Activated CD4-positive, alpha-beta T cell treated with anti-CD3 and anti-CD28 coated beads, Interleukin-2, amount 10 ng/mL, durations not matched to agents 7 days and 5 days (primary cell): ENCODE data around the gene PANX1. TPM values are rescaled to one million over a fixed set of nuclear protein-coding genes. Genes with fewer than 3 reads are reported as not detected.
"Not testable (repeated sequence)": the region's sequence is repeated elsewhere in the genome, so short reads cannot be mapped to it uniquely, and the experiment has no call there.

Experiments used
- CTCF ChIA-PET: fragments of 350-600 bp; sonication (Branson Sonifier 250); formaldehyde crosslinking; loops from one replicate; lab custom pipeline; 2021; ENCODE audit warnings: antibody characterized with exemption; lab: Charles Lee
- POLR2A ChIA-PET: fragments of 350-600 bp; sonication (Branson Sonifier 250); formaldehyde crosslinking; loops from one replicate; lab custom pipeline; 2021; ENCODE audit warnings: antibody characterized with exemption; lab: Charles Lee
- DNase-seq: peaks from one replicate; pipeline ENCODE4 v3.0.0-alpha.2; 2020
- H3K27ac Mint-ChIP-seq: one replicate; pipeline ENCODE4 v1.8.0; 2021; ENCODE audit warnings: mild to moderate bottlenecking, moderate library complexity, mixed read lengths
- H3K27me3 Mint-ChIP-seq: one replicate; pipeline ENCODE4 v1.8.0; 2021; ENCODE audit warnings: mixed read lengths
- H3K36me3 Mint-ChIP-seq: one replicate; pipeline ENCODE4 v1.8.0; 2021; ENCODE audit warnings: low read depth, mixed read lengths
- H3K4me1 Mint-ChIP-seq: one replicate; pipeline ENCODE4 v1.8.0; 2021; ENCODE audit warnings: mixed read lengths
- H3K4me3 Mint-ChIP-seq: one replicate; pipeline ENCODE4 v1.8.0; 2021; ENCODE audit warnings: mild to moderate bottlenecking, moderate library complexity, mixed read lengths
- H3K9me3 Mint-ChIP-seq: one replicate; pipeline ENCODE4 v1.8.0; 2021; ENCODE audit warnings: mixed read lengths
- total RNA-seq, 2 experiments: library from RNA; stranded (reverse); gene quantifications; one replicate each; pipeline ENCODE4 v1.2.3, GENCODE V29; 2021

Gene PANX1
- total RNA-seq, 2 experiments from 2014 or later: 13.2 to 13.9 TPM

DNA sequence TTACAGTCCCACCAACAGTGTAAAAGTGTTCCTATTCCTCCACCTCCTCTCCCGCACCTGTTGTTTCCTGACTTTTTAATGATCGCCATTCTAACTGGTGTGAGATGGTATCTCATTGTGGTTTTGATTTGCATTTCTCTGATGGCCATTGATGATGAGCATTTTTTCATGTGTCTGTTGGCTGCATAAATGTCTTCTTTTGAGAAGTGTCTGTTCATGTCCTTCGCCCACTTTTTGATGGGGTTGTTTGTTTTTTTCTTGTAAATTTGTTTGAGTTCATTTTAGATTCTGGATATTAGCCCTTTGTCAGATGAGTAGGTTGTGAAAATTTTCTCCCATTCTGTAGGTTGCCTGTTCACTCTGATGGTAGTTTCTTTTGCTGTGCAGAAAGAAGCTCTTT, 28.7 kb downstream of the PANX1 start:
- POLR2A ChIA-PET, H3K27ac Mint-ChIP-seq, H3K4me3 Mint-ChIP-seq, H3K27me3 Mint-ChIP-seq, DNase-seq, CTCF ChIA-PET: not testable (repeated sequence)
- H3K9me3 Mint-ChIP-seq: peaks cover 10% of the 10 kb centered on the region
- H3K4me1 Mint-ChIP-seq: peaks cover 13% of the 10 kb centered on the region
- peaks cover 28% of the 10 kb centered on the region for H3K36me3 Mint-ChIP-seq

DNA sequence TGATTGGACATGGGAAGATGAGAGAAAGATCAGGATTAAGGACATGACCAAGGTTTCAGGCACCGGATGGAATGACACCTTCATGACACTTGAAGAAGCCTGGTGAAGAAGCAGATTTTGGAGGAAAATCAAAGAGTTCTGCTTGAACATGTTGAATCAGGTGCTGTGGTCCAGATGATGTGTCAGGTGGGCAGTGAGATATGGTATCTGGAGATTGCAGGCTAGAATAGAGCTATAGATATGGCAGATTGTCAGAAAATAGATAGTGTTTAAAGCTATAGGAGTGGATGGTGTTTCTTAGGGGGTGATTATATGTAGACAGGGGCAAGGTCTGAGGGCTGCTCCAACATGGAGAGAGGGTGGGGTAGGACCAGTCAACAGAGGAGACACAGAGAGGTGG, 40.2 kb downstream of the PANX1 start:
- H3K27me3 Mint-ChIP-seq: no peaks in the 10 kb centered on the region
- ChIA-PET CTCF (no interaction called here), POLR2A (no interaction called here)
- no peaks in the 10 kb centered on the region for H3K9me3 Mint-ChIP-seq
- no peak overlapping the region for H3K4me3 Mint-ChIP-seq
- no peak for DNase-seq
- no peak overlapping the region for H3K27ac Mint-ChIP-seq
- peaks cover 6% of the 10 kb centered on the region for H3K4me1 Mint-ChIP-seq
- peaks cover 6% of the 10 kb centered on the region for H3K36me3 Mint-ChIP-seq

DNA sequence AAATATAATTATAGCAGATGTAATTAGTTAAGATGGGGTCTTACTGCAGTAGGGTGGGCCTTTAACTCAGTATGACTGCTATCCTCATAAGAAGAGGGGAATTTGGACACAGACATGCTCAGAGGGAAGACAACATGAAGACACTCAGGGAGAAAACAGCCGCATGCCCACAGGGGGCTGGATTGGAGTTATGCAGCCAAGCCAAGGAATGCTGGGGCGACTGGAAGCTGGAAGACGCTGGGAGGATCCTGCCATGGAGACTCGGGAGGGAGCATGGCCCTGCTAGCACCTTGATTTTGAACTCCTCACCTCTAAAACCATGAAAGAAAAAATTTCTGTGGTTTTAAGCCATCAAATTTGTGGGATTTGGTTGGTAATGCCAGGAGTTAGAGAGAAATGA, 40.9 kb downstream of the PANX1 start:
- Mint-ChIP-seq H3K4me1 (peaks cover 5% of the 10 kb centered on the region), H3K4me3 (no peak overlapping the region), H3K9me3 (no peaks in the 10 kb centered on the region), H3K27ac (no peak overlapping the region), H3K36me3 (peaks cover 3% of the 10 kb centered on the region), H3K27me3 (no peaks in the 10 kb centered on the region)
- ChIA-PET POLR2A (no interaction called here), CTCF (no interaction called here)
- DNase-seq: no peak

DNA sequence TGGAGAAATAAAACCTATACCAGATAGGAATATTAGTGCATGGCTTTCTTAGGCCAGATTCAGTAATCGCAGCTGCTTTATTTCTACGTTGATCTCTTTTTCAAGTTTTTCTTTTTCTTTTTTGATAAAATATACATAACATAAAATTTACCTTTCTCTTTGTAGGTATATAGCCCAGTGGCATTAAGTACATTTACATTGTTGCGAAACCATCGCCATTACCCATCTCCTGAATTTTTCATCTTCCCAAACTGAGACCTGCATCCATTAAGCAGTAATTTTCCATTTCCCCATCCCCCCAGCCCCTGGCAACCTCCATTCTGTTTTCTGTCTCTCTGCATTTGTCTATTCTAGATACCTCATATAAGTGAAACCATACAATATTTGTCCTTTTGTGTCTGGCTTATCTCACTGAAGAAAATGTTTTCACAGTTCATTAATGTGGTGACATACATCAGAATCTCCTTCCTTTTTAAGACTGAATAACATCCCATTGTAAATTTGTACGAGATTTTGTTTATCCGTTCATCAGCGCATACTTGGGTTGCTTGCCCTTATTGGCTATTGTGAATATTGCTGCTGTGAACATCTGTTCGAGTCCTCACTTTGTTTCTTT, 41.4 kb downstream of the PANX1 start:
- no peaks in the 10 kb centered on the region for H3K9me3 Mint-ChIP-seq
- no peak for DNase-seq
- H3K27me3 Mint-ChIP-seq: no peaks in the 10 kb centered on the region
- no peak overlapping the region for H3K27ac Mint-ChIP-seq
- ChIA-PET CTCF (no interaction called here), POLR2A (no interaction called here)
- peaks cover 5% of the 10 kb centered on the region for H3K4me1 Mint-ChIP-seq
- H3K4me3 Mint-ChIP-seq: no peak overlapping the region
- peaks cover 3% of the 10 kb centered on the region for H3K36me3 Mint-ChIP-seq

DNA sequence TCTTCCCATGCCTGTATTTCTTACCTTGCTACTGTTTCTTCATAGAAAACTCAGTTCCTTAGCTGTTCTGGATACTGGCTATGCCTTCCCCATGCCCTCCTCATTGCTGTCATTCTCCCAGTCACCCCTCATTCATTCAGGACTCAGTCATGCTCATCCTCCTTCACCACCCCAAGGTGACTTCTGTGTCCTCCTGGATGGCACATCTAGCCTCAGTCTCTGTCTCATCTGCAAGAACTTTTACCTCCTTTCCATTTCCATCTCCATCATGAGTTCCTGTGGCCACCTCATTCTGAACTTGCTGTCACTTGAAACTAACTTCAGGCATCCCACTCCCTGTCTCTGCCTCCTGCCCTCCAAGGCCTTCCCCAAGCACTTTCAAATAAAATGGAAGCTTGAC, 42.3 kb downstream of the PANX1 start:
- Mint-ChIP-seq H3K9me3 (no peaks in the 10 kb centered on the region), H3K36me3 (peaks cover 2% of the 10 kb centered on the region), H3K27ac (no peak overlapping the region), H3K27me3 (no peaks in the 10 kb centered on the region), H3K4me1 (peaks cover 5% of the 10 kb centered on the region), H3K4me3 (no peak overlapping the region)
- DNase-seq: no peak
- CTCF ChIA-PET: interaction anchor here (0.9 kb wide), 1 partner anchor 44 kb away, joined by 3 read pairs; no protein-coding TSS in a partner anchor
- POLR2A ChIA-PET: no interaction called here

DNA sequence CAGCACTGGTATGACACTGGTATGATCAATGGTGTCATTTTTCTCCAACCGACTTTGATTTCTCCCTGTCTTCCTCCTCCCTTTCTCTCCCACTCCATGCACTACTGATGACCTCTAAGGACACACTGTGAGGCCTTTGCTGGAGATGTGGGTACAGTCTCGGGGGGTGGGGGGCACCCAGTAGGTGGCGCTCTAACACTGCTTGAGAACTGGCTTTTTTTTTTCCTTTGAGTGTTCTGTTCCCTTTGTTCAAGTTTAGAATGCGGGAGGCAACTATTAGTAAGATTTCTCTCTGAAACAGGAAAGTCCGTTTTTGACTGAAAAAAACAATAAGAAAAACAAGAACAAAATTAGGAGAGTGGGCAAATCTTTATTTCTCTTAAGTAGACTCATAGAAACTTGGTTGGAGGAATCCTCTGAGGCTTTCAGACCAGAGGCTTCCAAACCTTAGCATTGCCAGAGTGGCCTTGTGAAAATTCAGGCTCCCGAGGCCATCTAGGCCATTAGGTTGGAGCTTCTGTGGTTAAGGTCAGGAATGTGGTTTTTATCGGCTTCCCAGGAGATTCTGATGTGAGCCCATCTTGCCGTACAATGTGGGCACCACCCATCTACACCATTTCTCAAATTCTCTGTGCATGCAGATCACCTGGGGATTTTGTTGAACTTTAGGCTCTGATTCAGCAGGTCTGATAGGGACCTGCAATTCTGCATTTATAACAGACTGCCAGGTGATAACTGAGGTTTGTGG, 43.2 kb downstream of the PANX1 start:
- CTCF ChIA-PET: interaction anchor here (0.6 to 0.9 kb wide), 2 partner anchors 26 to 43 kb away, joined by 3 read pairs; no protein-coding TSS in a partner anchor
- Mint-ChIP-seq H3K27ac (no peak overlapping the region), H3K4me1 (peaks cover 5% of the 10 kb centered on the region), H3K27me3 (no peaks in the 10 kb centered on the region), H3K36me3 (peaks cover 1% of the 10 kb centered on the region), H3K4me3 (no peak overlapping the region), H3K9me3 (no peaks in the 10 kb centered on the region)
- POLR2A ChIA-PET: no interaction called here
- DNase-seq: peak; percentile 44

DNA sequence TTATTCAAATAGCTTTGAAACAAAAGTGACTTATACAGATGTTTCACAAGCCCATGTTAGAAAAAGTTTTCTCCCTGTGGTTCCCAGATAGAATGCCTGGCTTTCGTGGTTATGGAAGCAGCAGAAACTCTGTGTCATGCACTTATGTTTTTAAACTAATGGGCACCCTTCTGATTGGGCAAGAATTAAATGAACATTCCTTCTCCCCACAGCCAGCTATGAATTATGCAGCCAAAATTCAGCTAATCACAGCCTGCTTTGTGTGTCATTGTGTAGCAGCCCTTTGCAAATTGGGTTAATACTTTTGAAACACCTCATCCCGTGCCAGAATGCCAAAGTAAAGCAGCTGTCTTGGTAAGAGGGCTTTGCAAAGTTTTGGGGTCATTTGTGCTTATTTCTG, 46.9 kb downstream of the PANX1 start:
- DNase-seq: no peak
- Mint-ChIP-seq H3K9me3 (no peaks in the 10 kb centered on the region), H3K27ac (no peak overlapping the region), H3K27me3 (no peaks in the 10 kb centered on the region), H3K4me3 (no peak overlapping the region), H3K4me1 (peaks cover 5% of the 10 kb centered on the region), H3K36me3 (peaks cover 12% of the 10 kb centered on the region)
- ChIA-PET CTCF (interaction anchor here (1.4 kb wide), 1 partner anchor 330 kb away, joined by 3 read pairs; no protein-coding TSS in a partner anchor), POLR2A (no interaction called here)

DNA sequence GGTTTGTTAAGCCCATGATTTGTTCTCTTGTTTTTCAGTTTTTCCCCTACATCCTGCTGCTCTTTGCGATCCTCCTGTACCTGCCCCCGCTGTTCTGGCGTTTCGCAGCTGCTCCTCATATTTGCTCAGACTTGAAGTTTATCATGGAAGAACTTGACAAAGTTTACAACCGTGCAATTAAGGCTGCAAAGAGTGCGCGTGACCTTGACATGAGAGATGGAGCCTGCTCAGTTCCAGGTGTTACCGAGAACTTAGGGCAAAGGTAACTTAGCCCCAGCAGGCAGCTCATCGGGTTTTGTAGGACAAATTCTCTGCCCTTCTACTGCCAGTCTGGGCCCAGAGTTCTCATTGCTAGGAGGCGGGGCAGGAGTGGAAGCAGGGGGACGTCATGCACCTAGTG, 49.7 kb downstream of the PANX1 start:
- ChIA-PET POLR2A (no interaction called here), CTCF (no interaction called here)
- no peaks in the 10 kb centered on the region for H3K27me3 Mint-ChIP-seq
- H3K36me3 Mint-ChIP-seq: peaks cover 22% of the 10 kb centered on the region
- no peaks in the 10 kb centered on the region for H3K4me1 Mint-ChIP-seq
- DNase-seq: no peak
- H3K4me3 Mint-ChIP-seq: no peak overlapping the region
- H3K9me3 Mint-ChIP-seq: no peaks in the 10 kb centered on the region
- no peak overlapping the region for H3K27ac Mint-ChIP-seq

DNA sequence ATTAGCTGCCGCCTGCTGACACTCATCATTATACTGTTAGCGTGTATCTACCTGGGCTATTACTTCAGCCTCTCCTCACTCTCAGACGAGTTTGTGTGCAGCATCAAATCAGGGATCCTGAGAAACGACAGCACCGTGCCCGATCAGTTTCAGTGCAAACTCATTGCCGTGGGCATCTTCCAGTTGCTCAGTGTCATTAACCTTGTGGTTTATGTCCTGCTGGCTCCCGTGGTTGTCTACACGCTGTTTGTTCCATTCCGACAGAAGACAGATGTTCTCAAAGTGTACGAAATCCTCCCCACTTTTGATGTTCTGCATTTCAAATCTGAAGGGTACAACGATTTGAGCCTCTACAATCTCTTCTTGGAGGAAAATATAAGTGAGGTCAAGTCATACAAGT, 51.1 kb downstream of the PANX1 start:
- CTCF ChIA-PET: no interaction called here

DNA sequence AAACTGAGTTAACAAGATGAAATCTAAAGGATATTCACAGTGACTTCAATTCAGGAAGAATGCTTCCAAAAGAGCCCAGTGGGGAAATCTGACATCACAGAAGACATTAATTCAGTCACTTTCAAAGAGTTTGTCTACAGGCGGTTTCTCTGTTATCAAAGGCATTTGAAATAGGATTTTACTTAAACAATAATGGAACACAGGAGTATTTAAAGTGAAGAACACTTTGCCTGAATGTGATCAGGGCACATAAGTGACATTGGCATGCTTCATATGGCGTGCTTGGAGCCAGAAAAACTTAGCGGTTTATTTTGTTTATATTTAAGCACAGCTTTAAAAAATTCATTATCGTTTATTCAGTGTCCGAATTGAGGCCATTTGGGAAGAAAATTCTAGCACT, 52.9 kb downstream of the PANX1 start:
- CTCF ChIA-PET: no interaction called here
- no peak overlapping the region for H3K4me3 Mint-ChIP-seq
- no peaks in the 10 kb centered on the region for H3K9me3 Mint-ChIP-seq
- POLR2A ChIA-PET: no interaction called here
- no peaks in the 10 kb centered on the region for H3K27me3 Mint-ChIP-seq
- no peaks in the 10 kb centered on the region for H3K4me1 Mint-ChIP-seq
- H3K27ac Mint-ChIP-seq: no peak overlapping the region
- peaks cover 22% of the 10 kb centered on the region for H3K36me3 Mint-ChIP-seq
- no peak for DNase-seq

More for the DNA sequence above, 51.1 kb downstream of the PANX1 start:
- no peak overlapping the region for H3K4me3 Mint-ChIP-seq
- H3K27ac Mint-ChIP-seq: no peak overlapping the region
- no peaks in the 10 kb centered on the region for H3K9me3 Mint-ChIP-seq
- H3K27me3 Mint-ChIP-seq: no peaks in the 10 kb centered on the region
- peaks cover 22% of the 10 kb centered on the region for H3K36me3 Mint-ChIP-seq
- POLR2A ChIA-PET: no interaction called here
- DNase-seq: no peak
- no peaks in the 10 kb centered on the region for H3K4me1 Mint-ChIP-seq

DNA sequence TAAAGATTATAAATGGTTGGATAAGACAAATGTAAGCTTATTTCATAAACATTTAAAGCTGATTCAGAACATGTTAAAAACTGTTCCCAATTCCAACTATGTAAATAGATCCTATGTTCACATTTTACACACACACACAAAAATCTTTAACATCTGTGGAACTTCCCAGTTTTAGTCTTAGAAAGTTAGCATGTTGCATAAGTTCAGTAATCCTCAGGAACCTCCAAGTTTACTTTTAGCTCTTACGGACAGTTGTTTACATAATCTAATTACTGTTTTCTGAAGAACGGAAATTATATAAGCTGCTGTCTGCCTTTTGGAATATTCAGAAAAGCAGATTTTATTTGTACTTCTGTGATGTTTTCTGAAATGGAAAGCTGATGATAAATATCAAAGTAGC, 53.3 kb downstream of the PANX1 start:
- CTCF ChIA-PET: no interaction called here
- DNase-seq: no peak
- Mint-ChIP-seq H3K36me3 (peaks cover 20% of the 10 kb centered on the region), H3K4me3 (no peak overlapping the region), H3K4me1 (no peaks in the 10 kb centered on the region), H3K27me3 (no peaks in the 10 kb centered on the region), H3K9me3 (no peaks in the 10 kb centered on the region), H3K27ac (no peak overlapping the region)
- POLR2A ChIA-PET: no interaction called here

DNA sequence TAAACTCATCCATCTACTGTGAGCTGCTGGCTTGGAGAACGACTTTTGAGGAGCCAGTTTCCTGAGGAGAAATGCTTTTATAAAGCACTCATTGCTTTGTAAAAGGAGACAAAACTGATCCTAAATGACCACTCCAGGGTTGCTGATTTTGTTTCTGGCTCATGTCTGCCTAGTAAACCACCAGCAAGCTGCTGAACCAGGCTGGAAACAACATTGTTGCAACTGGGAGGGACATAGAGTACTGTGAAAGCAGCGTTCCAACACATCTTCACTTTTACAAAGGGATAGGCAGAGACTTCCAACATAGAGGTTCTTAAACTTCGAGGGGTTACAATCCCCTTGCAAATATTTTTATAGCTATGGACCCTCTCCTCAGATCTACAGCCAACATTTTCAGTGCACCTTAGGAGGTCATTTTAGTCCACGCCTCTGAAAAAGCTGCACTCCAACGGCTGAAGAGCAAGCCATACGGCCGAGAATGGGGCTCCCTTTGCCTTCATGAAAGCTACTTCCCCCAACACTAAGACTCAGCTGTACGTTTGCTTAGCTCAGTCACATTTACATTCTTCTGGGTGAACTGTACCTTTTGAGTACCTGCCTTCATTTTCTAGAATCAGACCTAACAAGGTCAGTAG, 54.7 kb downstream of the PANX1 start:
- ChIA-PET POLR2A (no interaction called here), CTCF (interaction anchor here (2.9 kb wide), 1 partner anchor 11 kb away, joined by 12 read pairs; no protein-coding TSS in a partner anchor)
- no peak for DNase-seq
- no peaks in the 10 kb centered on the region for H3K27me3 Mint-ChIP-seq
- H3K4me1 Mint-ChIP-seq: no peaks in the 10 kb centered on the region
- H3K36me3 Mint-ChIP-seq: peaks cover 17% of the 10 kb centered on the region
- H3K9me3 Mint-ChIP-seq: no peaks in the 10 kb centered on the region
- H3K27ac Mint-ChIP-seq: no peak overlapping the region
- H3K4me3 Mint-ChIP-seq: no peak overlapping the region

DNA sequence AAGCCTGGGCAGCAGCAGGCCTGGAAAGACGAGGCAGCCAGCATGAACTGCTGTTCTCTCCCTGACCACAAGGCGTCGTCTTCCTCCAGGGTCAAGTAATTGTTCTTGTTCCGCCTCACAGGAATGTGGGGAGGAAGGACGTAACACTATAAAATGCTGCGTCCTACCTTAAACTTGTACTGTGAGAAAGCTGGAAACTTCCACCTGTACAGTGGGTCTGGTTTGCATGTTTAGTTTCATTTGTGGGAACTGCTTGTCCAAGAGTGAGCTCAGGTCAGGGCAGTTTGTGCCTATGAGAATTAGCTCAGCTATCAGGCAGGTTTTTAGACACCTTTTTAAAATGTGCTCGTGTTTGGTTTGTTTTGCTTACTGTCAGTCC, 55.2 kb downstream of the PANX1 start:
- Mint-ChIP-seq H3K4me1 (no peaks in the 10 kb centered on the region), H3K36me3 (peaks cover 17% of the 10 kb centered on the region), H3K4me3 (no peak overlapping the region), H3K27me3 (no peaks in the 10 kb centered on the region), H3K27ac (no peak overlapping the region), H3K9me3 (no peaks in the 10 kb centered on the region)
- peak; percentile 17 for DNase-seq
- ChIA-PET CTCF (interaction anchor here (1.4 to 2.9 kb wide), 2 partner anchors 11 to 33 kb away, joined by 3 to 12 read pairs; no protein-coding TSS in a partner anchor), POLR2A (no interaction called here)
